IPS DF 6.9 (cell line): ENCODE data around the gene PRKCE.

Source experiments
- DNase-seq: peaks from one replicate; pipeline ENCODE4 v3.0.0-alpha.2; 2013; ENCODE audit warnings: low read depth, low spot score
- H3K27ac ChIP-seq: one replicate; pipeline ENCODE4 v1.5.1; 2013; ENCODE audit warnings: low read length, control low read depth
- H3K27me3 ChIP-seq: 2 replicates; pipeline ENCODE4 v1.6.1; 2013; ENCODE audit warnings: mild to moderate bottlenecking, low read length; ENCODE audit not compliant: control insufficient read depth, insufficient read depth
- H3K36me3 ChIP-seq: 2 replicates; pipeline ENCODE4 v1.6.1; 2013; ENCODE audit warnings: low read length; ENCODE audit not compliant: control insufficient read depth, insufficient read depth
- H3K4me1 ChIP-seq: 2 replicates; pipeline ENCODE4 v1.6.1; 2013; ENCODE audit warnings: low read length; ENCODE audit not compliant: control insufficient read depth, insufficient read depth
- H3K4me3 ChIP-seq: 2 replicates; pipeline ENCODE4 v1.5.1; 2013; ENCODE audit warnings: mild to moderate bottlenecking, low read length
- H3K9me3 ChIP-seq: 2 replicates; pipeline ENCODE4 v1.6.1; 2013; ENCODE audit warnings: low read length, inconsistent platforms; ENCODE audit not compliant: control insufficient read depth, insufficient read depth
- WGBS: extraction: QIAGEN DNeasy Blood & Tissue Kit; methylation state at CpG from one replicate; pipeline ENCODE4 v1.1.7; 2013; ENCODE audit warnings: mixed read lengths, missing lambda C conversion rate; ENCODE audit not compliant: insufficient read length, insufficient coverage; 5-methylcytosine and 5-hydroxymethylcytosine counted together

The PRKCE gene

GRCh38 chr2:45614871-45615415 is 36.5 kb upstream of the PRKCE start:
- WGBS = no CpG with 5 or more reads among the region's 3 CpGs
- H3K36me3 ChIP-seq = no peaks in the 10 kb centered on the region
- H3K27ac ChIP-seq = no peak overlapping the region
- no peaks in the 10 kb centered on the region for H3K9me3 ChIP-seq
- no peak overlapping the region for H3K4me3 ChIP-seq
- H3K27me3 ChIP-seq = no peaks in the 10 kb centered on the region
- H3K4me1 ChIP-seq = no peaks in the 10 kb centered on the region
- DNase-seq = no peak

GRCh38 chr2:45616658-45617411 is 34.6 kb upstream of the PRKCE start:
- Histone ChIP-seq H3K4me1 (no peaks in the 10 kb centered on the region), H3K36me3 (no peaks in the 10 kb centered on the region), H3K9me3 (no peaks in the 10 kb centered on the region), H3K4me3 (no peak overlapping the region), H3K27me3 (no peaks in the 10 kb centered on the region), H3K27ac (no peak overlapping the region)
- no CpG with 5 or more reads among the region's 4 CpGs for WGBS
- DNase-seq = no peak

- H3K36me3 ChIP-seq = no peaks in the 10 kb centered on the region
- no CpG with 5 or more reads among the region's 2 CpGs for WGBS
- no peaks in the 10 kb centered on the region for H3K9me3 ChIP-seq
- H3K27ac ChIP-seq = no peak overlapping the region
- no peaks in the 10 kb centered on the region for H3K27me3 ChIP-seq
- no peak for DNase-seq
- H3K4me1 ChIP-seq = no peaks in the 10 kb centered on the region
- no peak overlapping the region for H3K4me3 ChIP-seq
Observed at GRCh38 chr2:45617496-45617895, 34.0 kb upstream of the PRKCE start.

GRCh38 chr2:45622336-45623075 is 29.0 kb upstream of the PRKCE start:
- DNase-seq = no peak
- no peak overlapping the region for H3K27ac ChIP-seq
- H3K4me1 ChIP-seq = no peaks in the 10 kb centered on the region
- H3K9me3 ChIP-seq = no peaks in the 10 kb centered on the region
- no CpG with 5 or more reads among the region's 6 CpGs for WGBS
- no peaks in the 10 kb centered on the region for H3K36me3 ChIP-seq
- no peak overlapping the region for H3K4me3 ChIP-seq
- H3K27me3 ChIP-seq = no peaks in the 10 kb centered on the region

- H3K27ac ChIP-seq = no peak overlapping the region
- H3K4me3 ChIP-seq = no peak overlapping the region
- DNase-seq = no peak
- no peaks in the 10 kb centered on the region for H3K27me3 ChIP-seq
- no peaks in the 10 kb centered on the region for H3K36me3 ChIP-seq
- WGBS = no CpG with 5 or more reads among the region's 3 CpGs
- H3K9me3 ChIP-seq = no peaks in the 10 kb centered on the region
- H3K4me1 ChIP-seq = no peaks in the 10 kb centered on the region
Observed at GRCh38 chr2:45623098-45623497, 28.4 kb upstream of the PRKCE start.

GRCh38 chr2:45625824-45626223 is 25.7 kb upstream of the PRKCE start:
- no peak for DNase-seq
- Histone ChIP-seq H3K4me1 (no peaks in the 10 kb centered on the region), H3K27ac (no peak overlapping the region)

GRCh38 chr2:45626387-45627221 is 24.9 kb upstream of the PRKCE start:
- WGBS = no CpG with 5 or more reads among the region's 8 CpGs
- Histone ChIP-seq H3K4me1 (no peaks in the 10 kb centered on the region), H3K27ac (no peak overlapping the region), H3K36me3 (no peaks in the 10 kb centered on the region), H3K9me3 (no peaks in the 10 kb centered on the region), H3K27me3 (no peaks in the 10 kb centered on the region), H3K4me3 (no peak overlapping the region)
- DNase-seq = no peak

More at GRCh38 chr2:45625824-45626223, 25.7 kb upstream of the PRKCE start:
- no peaks in the 10 kb centered on the region for H3K36me3 ChIP-seq
- no peaks in the 10 kb centered on the region for H3K9me3 ChIP-seq
- H3K27me3 ChIP-seq = no peaks in the 10 kb centered on the region
- H3K4me3 ChIP-seq = no peak overlapping the region

GRCh38 chr2:45627911-45628310 is 23.6 kb upstream of the PRKCE start:
- WGBS = no CpG with 5 or more reads among the region's 1 CpG
- no peaks in the 10 kb centered on the region for H3K36me3 ChIP-seq
- H3K4me1 ChIP-seq = no peaks in the 10 kb centered on the region
- no peaks in the 10 kb centered on the region for H3K9me3 ChIP-seq
- no peak for DNase-seq
- no peak overlapping the region for H3K4me3 ChIP-seq
- no peaks in the 10 kb centered on the region for H3K27me3 ChIP-seq
- no peak overlapping the region for H3K27ac ChIP-seq

- Histone ChIP-seq H3K27me3 (no peaks in the 10 kb centered on the region), H3K9me3 (no peaks in the 10 kb centered on the region), H3K27ac (no peak overlapping the region), H3K4me3 (no peak overlapping the region), H3K4me1 (no peaks in the 10 kb centered on the region), H3K36me3 (no peaks in the 10 kb centered on the region)
- no CpG with 5 or more reads among the region's 1 CpG for WGBS
- no peak for DNase-seq
Observed at GRCh38 chr2:45629971-45630370, 21.5 kb upstream of the PRKCE start.

- Histone ChIP-seq H3K4me1 (no peaks in the 10 kb centered on the region), H3K9me3 (no peaks in the 10 kb centered on the region), H3K27ac (no peak overlapping the region), H3K27me3 (no peaks in the 10 kb centered on the region), H3K4me3 (no peak overlapping the region), H3K36me3 (no peaks in the 10 kb centered on the region)
- WGBS = no CpG with 5 or more reads among the region's 3 CpGs
- DNase-seq = no peak
Observed at GRCh38 chr2:45631319-45631718, 20.2 kb upstream of the PRKCE start.
